Cardiac fibroblast (primary cell): ENCODE results near the gene RECQL5.
"Not testable (repeated sequence)": the region's sequence is repeated elsewhere in the genome, so short reads cannot be mapped to it uniquely, and the experiment has no call there.

ENCODE experiments used
- DNase-seq, 2 donors: peaks; one replicate each; pipeline versions ENCODE4 v3.0.0 to v3.0.0-alpha.2; 2010; ENCODE audit warnings: low read depth in 2 of 2
- H3K4me3 ChIP-seq, 2 donors: replicated peaks in 1 of 2; 1 replicate in 1 of 2; 2 replicates in 1 of 2; pipeline ENCODE4 v1.5.1; 2011; ENCODE audit warnings: low read depth in 2 of 2, low read length in 2 of 2, mild to moderate bottlenecking in 2 of 2, moderate library complexity in 1 of 2
- CTCF ChIP-seq: IDR thresholded peaks from one replicate; pipeline ENCODE4 v1.5.1; 2011; ENCODE audit warnings: low read depth, mild to moderate bottlenecking, low read length, inconsistent platforms

RECQL5 gene

DNA sequence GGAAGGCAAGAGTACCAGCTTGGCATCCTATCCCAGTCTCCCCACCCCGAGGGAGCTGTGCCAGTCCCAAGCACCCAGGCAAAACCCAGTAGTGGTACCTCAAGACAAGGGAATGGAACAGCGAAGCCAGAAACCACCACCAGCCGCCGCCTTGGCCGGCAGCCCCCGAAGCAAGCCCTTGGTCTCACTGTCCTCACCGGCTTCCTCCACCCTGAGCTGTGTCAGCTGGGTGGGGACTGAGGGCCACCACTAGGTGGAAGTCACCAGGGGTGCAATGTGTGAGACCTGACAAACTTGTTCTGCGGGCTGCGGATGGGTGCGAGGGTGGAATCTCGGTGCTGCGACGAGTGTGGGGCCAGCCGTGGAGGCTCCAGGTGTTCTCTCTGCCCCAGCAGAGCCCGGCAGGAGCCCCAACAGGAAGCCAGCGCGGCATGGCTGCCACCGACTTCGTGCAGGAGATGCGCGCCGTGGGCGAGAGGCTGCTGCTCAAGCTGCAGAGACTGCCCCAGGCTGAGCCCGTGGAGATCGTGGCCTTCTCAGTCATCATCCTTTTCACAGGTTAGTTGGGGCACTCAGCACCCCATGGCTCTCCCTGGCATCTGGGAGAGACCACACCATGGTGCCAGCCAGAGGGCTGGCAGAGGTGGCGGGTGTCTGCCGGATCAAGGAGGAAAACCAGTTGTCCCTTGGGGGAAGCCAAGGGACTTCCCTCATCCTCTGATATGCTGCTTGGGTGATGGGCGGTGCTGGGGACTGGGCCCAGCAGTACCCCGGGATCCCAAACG, 27.0 kb downstream of the RECQL5 start:
- no peak for DNase-seq

GRCh38 chr17:75639327-75639726, 27.6 kb downstream of the RECQL5 start:
- no peak for TF ChIP-seq CTCF
- DNase-seq = no peak
- H3K4me3 ChIP-seq = no peak overlapping the region

More for the DNA sequence above, 27.0 kb downstream of the RECQL5 start:
- TF ChIP-seq CTCF = no peak
- H3K4me3 ChIP-seq = no peak overlapping the region

GRCh38 chr17:75638893-75639292, 28.1 kb downstream of the RECQL5 start:
- no peak for DNase-seq
- no peak overlapping the region for H3K4me3 ChIP-seq
- TF ChIP-seq CTCF = no peak

DNA sequence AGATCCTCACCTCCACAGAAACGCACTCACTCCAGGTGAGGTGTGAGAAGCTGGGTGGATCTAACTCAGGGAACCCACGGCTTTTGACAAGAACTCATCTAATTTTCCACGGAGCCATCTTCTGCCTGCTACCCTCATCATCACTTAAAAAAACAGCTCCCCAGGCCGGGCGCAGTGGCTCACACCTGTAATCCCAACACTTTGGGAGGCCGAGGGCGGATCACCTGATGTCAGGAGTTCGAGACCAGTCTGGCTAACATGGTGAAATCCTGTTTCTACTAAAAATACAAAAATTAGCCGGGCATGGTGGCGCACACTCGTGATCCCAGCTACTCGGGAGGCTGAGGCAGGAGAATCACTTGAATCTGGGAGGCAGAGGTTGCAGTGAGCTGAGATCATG, 28.9 kb downstream of the RECQL5 start:
- not testable (repeated sequence) for H3K4me3 ChIP-seq, DNase-seq

- no peak for TF ChIP-seq CTCF
- no peak overlapping the region for H3K4me3 ChIP-seq
- no peak for DNase-seq
Measured at GRCh38 chr17:75637551-75637950, 29.4 kb downstream of the RECQL5 start.

GRCh38 chr17:75637143-75637538, 29.8 kb downstream of the RECQL5 start:
- no peak for TF ChIP-seq CTCF
- DNase-seq = no peak
- no peak overlapping the region for H3K4me3 ChIP-seq

DNA sequence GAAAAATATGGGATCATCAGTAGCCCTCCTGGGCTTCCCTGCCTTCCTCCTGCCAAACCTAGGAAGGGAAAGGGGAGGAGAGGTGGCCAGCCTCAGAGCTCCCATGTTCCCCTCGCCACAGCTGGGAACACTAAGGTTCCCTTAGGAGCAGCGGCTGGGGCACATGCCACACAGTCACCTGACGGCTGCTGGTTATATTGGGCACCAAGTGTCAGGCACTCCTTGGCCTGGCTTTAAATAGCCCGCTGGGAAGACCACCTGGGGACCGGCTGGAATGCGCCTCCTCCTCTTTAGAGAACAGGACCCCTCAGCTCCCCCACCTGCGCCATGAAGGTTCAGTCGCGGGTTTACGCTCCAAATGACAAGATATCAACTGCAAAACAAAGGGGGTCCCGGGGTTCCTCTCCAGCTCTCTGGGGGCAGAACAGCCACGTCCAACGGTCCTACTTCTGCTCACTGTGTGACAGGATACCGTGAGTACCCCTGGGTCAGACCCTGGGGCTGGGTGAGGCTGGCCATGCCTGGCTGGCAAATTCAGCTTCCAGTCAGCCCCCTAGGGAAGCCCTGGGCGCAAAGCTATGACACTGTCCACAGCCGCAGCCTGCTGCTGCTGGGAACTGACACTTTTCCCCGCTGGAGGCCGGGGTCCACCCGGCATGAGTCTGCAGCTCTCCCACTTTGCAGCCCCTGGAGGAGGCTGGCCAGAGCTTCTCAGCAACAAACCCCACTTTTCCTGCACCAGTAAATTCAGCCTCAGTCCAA, 30.4 kb downstream of the RECQL5 start:
- H3K4me3 ChIP-seq = no peak overlapping the region
- TF ChIP-seq CTCF = no peak
- DNase-seq = no peak
